NCI-H2029 treated with DMSO at 0.1 percent for 48 hours (cell line): ENCODE results near the gene CTXND2.

Experiments used
- DNase-seq: peaks from one replicate; lab custom pipeline; 2025; lab: John Stamatoyannopoulos, UW

CTXND2 gene

GRCh38 chr1:150960646-150961045 is 73.7 kb downstream of the CTXND2 start:
- no peak for DNase-seq

GRCh38 chr1:150961756-150962155 is 74.8 kb downstream of the CTXND2 start:
- no peak for DNase-seq
